ENCODE data around the gene KSR2. TPM values are rescaled to one million over a fixed set of nuclear protein-coding genes. Genes with fewer than 3 reads are reported as not detected.

Gene KSR2
- total RNA-seq, 1 experiment from 2014 or later, result not detected

GRCh38 chr12:117660896-117661295 is 307.9 kb downstream of the KSR2 start:
- intact Hi-C loops (cut with micrococcal nuclease; ENCODE audit: unreplicated experiment), result no loop called here
- BruUV-seq (replicated peaks), result no TSS peak
- DNase-seq (ENCODE audit: low spot score), result no peak
- H3K4me3 ChIP-seq (ENCODE audit: low read depth, low read length, poor library complexity, severe bottlenecking), result no peak overlapping the region
- CTCF ChIA-PET, result no interaction called here
- no peak overlapping the region for H3K27ac ChIP-seq (ENCODE audit: low read depth, low read length, poor library complexity, severe bottlenecking)
- H3K9me3 ChIP-seq (ENCODE audit: low read depth, low read length, poor library complexity, severe bottlenecking), result no peaks in the 10 kb centered on the region
- no peaks in the 10 kb centered on the region for H3K4me1 ChIP-seq (ENCODE audit: insufficient read depth, low read length, poor library complexity, severe bottlenecking)
- TF ChIP-seq EZH2 (IDR thresholded peaks at IDR 0.05; ENCODE audit: borderline replicate concordance, low read depth, low read length, poor library complexity, severe bottlenecking) (no peak), CTCF (conservative IDR thresholded peaks at IDR 0.05; ENCODE audit: low read depth, low read length) (no peak)
- H3K36me3 ChIP-seq (ENCODE audit: insufficient read depth, low read length, poor library complexity, severe bottlenecking), result no peaks in the 10 kb centered on the region
- peaks cover 23% of the 10 kb centered on the region for H3K27me3 ChIP-seq (replicated peaks; ENCODE audit: insufficient read depth, low read depth, low read length, poor library complexity)
- POLR2A ChIA-PET (ENCODE audit: low non-redundant PET), result no interaction called here

GRCh38 chr12:117658226-117658625 is 310.6 kb downstream of the KSR2 start:
- TF ChIP-seq CTCF (conservative IDR thresholded peaks at IDR 0.05; ENCODE audit: low read depth, low read length) (no peak), EZH2 (IDR thresholded peaks at IDR 0.05; ENCODE audit: borderline replicate concordance, low read depth, low read length, poor library complexity, severe bottlenecking) (no peak)
- intact Hi-C loops (cut with micrococcal nuclease; ENCODE audit: unreplicated experiment), result no loop called here
- no peak overlapping the region for H3K27ac ChIP-seq (ENCODE audit: low read depth, low read length, poor library complexity, severe bottlenecking)
- H3K4me1 ChIP-seq (ENCODE audit: insufficient read depth, low read length, poor library complexity, severe bottlenecking), result no peaks in the 10 kb centered on the region
- DNase-seq (ENCODE audit: low spot score), result no peak
- no TSS peak for BruUV-seq (replicated peaks)
- no peak overlapping the region for H3K4me3 ChIP-seq (ENCODE audit: low read depth, low read length, poor library complexity, severe bottlenecking)
- no peaks in the 10 kb centered on the region for H3K9me3 ChIP-seq (ENCODE audit: low read depth, low read length, poor library complexity, severe bottlenecking)
- H3K36me3 ChIP-seq (ENCODE audit: insufficient read depth, low read length, poor library complexity, severe bottlenecking), result no peaks in the 10 kb centered on the region
- ChIA-PET CTCF (no interaction called here), POLR2A (ENCODE audit: low non-redundant PET) (no interaction called here)
- H3K27me3 ChIP-seq (replicated peaks; ENCODE audit: insufficient read depth, low read depth, low read length, poor library complexity), result peaks cover 15% of the 10 kb centered on the region

GRCh38 chr12:117649796-117650195 is 319.0 kb downstream of the KSR2 start:
- TF ChIP-seq CTCF (conservative IDR thresholded peaks at IDR 0.05; ENCODE audit: low read depth, low read length) (no peak), EZH2 (IDR thresholded peaks at IDR 0.05; ENCODE audit: borderline replicate concordance, low read depth, low read length, poor library complexity, severe bottlenecking) (no peak)
- no TSS peak for BruUV-seq (replicated peaks)
- POLR2A ChIA-PET (ENCODE audit: low non-redundant PET), result no interaction called here

More at GRCh38 chr12:117649796-117650195, 319.0 kb downstream of the KSR2 start:
- Histone ChIP-seq H3K4me1 (ENCODE audit: insufficient read depth, low read length, poor library complexity, severe bottlenecking) (no peaks in the 10 kb centered on the region), H3K4me3 (ENCODE audit: low read depth, low read length, poor library complexity, severe bottlenecking) (no peak overlapping the region), H3K9me3 (ENCODE audit: low read depth, low read length, poor library complexity, severe bottlenecking) (no peaks in the 10 kb centered on the region), H3K36me3 (ENCODE audit: insufficient read depth, low read length, poor library complexity, severe bottlenecking) (no peaks in the 10 kb centered on the region), H3K27ac (ENCODE audit: low read depth, low read length, poor library complexity, severe bottlenecking) (no peak overlapping the region), H3K27me3 (replicated peaks; ENCODE audit: insufficient read depth, low read depth, low read length, poor library complexity) (peaks cover 29% of the 10 kb centered on the region)
- CTCF ChIA-PET, result no interaction called here
- intact Hi-C loops (cut with micrococcal nuclease; ENCODE audit: unreplicated experiment), result no loop called here
- no peak for DNase-seq (ENCODE audit: low spot score)

Data from A673 (cell line).